GM12878 (cell line): Measurements from ENCODE around the gene ZBTB38. TPM values are rescaled to one million over a fixed set of nuclear protein-coding genes. Genes with fewer than 3 reads are reported as not detected.

ENCODE experiments used
- ATF3 ChIP-seq: IDR thresholded peaks from 2 replicates; pipeline ENCODE4 v1.6.1; 2011; ENCODE audit warnings: low read depth, mild to moderate bottlenecking, low read length, moderate library complexity, borderline replicate concordance; ENCODE audit errors: extremely low read depth
- BCL11A ChIP-seq: IDR thresholded peaks from 2 replicates; pipeline ENCODE4 v1.6.1; 2011; ENCODE audit warnings: low read depth, low read length
- BCLAF1 ChIP-seq: fragments of 450-650 bp; IDR thresholded peaks from 2 replicates; pipeline ENCODE4 v1.6.1; 2017; ENCODE audit warnings: antibody characterized with exemption, mild to moderate bottlenecking, moderate library complexity
- FOXM1 ChIP-seq: IDR thresholded peaks from 2 replicates; pipeline ENCODE4 v1.6.1; 2012; ENCODE audit warnings: low read depth, mild to moderate bottlenecking, inconsistent platforms, low read length, moderate library complexity
- KDM1A ChIP-seq: fragments of 200-600 bp; sonication (generic); IDR thresholded peaks from 2 replicates; pipeline ENCODE4 v1.6.1; 2016; ENCODE audit warnings: borderline replicate concordance
- LARP7 ChIP-seq: fragments of 450-650 bp; IDR thresholded peaks from 2 replicates; pipeline ENCODE4 v1.6.1; 2017; ENCODE audit warnings: mild to moderate bottlenecking
- MAX ChIP-seq: IDR thresholded peaks from 2 replicates; pipeline ENCODE4 v1.6.1; 2012; ENCODE audit warnings: low read depth, low read length, improper control_type of control experiment
- NBN ChIP-seq: fragments of 450-650 bp; IDR thresholded peaks from 2 replicates; pipeline ENCODE4 v1.6.1; 2016
- NFXL1 ChIP-seq: fragments of 450-650 bp; IDR thresholded peaks from 2 replicates; pipeline ENCODE4 v1.6.1; 2017; ENCODE audit warnings: antibody characterized with exemption, mild to moderate bottlenecking, borderline replicate concordance
- NR2C2 ChIP-seq: IDR thresholded peaks from 2 replicates; pipeline ENCODE4 v1.6.1; 2011; ENCODE audit warnings: borderline replicate concordance, low read depth; ENCODE audit not compliant: control insufficient read depth, insufficient read length
- PML ChIP-seq: IDR thresholded peaks from 2 replicates; pipeline ENCODE4 v1.6.1; 2012; ENCODE audit warnings: low read length, inconsistent platforms
- RB1 ChIP-seq: fragments of 450-650 bp; formaldehyde crosslinking; IDR thresholded peaks from 2 replicates; pipeline ENCODE4 v1.6.1; 2017; ENCODE audit warnings: mild to moderate bottlenecking, borderline replicate concordance
- SPI1 ChIP-seq: IDR thresholded peaks from 2 replicates; pipeline ENCODE4 v1.6.1; 2011; ENCODE audit warnings: low read depth, mild to moderate bottlenecking, low read length, moderate library complexity, borderline replicate concordance; ENCODE audit not compliant: insufficient read depth
- SUZ12 ChIP-seq: fragments of 200-600 bp; sonication (generic); IDR thresholded peaks from one replicate; pipeline ENCODE4 v1.6.1; 2018; ENCODE audit warnings: antibody characterized with exemption, mild to moderate bottlenecking; ENCODE audit not compliant: unreplicated experiment
- TBL1XR1 ChIP-seq: IDR thresholded peaks from 2 replicates; pipeline ENCODE4 v1.6.1; 2012; ENCODE audit warnings: low read depth, low read length, improper control_type of control experiment
- TCF3 ChIP-seq: IDR thresholded peaks from 2 replicates; pipeline ENCODE4 v1.6.1; 2012; ENCODE audit warnings: low read depth, mild to moderate bottlenecking, low read length, borderline replicate concordance; ENCODE audit not compliant: insufficient read depth
- TCF7 ChIP-seq: IDR thresholded peaks from 2 replicates; pipeline ENCODE4 v1.6.1; 2014; ENCODE audit warnings: antibody characterized with exemption, borderline replicate concordance
- WRNIP1 ChIP-seq: IDR thresholded peaks from 2 replicates; pipeline ENCODE4 v1.6.1; 2011; ENCODE audit warnings: low read depth, low read length, improper control_type of control experiment, borderline replicate concordance
- ZNF207 ChIP-seq: fragments of 450-650 bp; IDR thresholded peaks from 2 replicates; pipeline ENCODE4 v1.6.1; 2014; ENCODE audit warnings: antibody characterized with exemption, mild to moderate bottlenecking, borderline replicate concordance
- polyA plus RNA-seq, 11 experiments: library from polyadenylated mRNA; depleted of rRNA in 4 of 11; unstranded in 6 of 11; stranded (reverse) in 5 of 11; fragments of >200 nt; fragmentation: Nextera tagmentation in 4 of 11; fragmentation: Illumina TruSeq in 1 of 11; extraction: Ambion mirVana in 4 of 11; extraction: Trizol in 1 of 11; gene quantifications; 1 replicate in 1 of 11; 2 replicates in 10 of 11; pipeline versions ENCODE4 v1.2.1 to v1.2.3, GENCODE V29; 2011 to 2016; ENCODE audit warnings: inconsistent platforms in 2 of 11, missing spikeins in 2 of 11, low read depth in 1 of 11
- total RNA-seq, 4 experiments: library from RNA; depleted of rRNA in 3 of 4; stranded (reverse); fragments of >200 nt in 3 of 4; fragmentation: Illumina TruSeq in 1 of 4; extraction: Trizol in 1 of 4; gene quantifications; 2 replicates each; pipeline versions ENCODE4 v1.2.1 to v1.2.3, GENCODE V29; 2013 to 2021
- TF ChIP-seq, protein P1 (sequence below): IDR thresholded peaks from 2 replicates; pipeline ENCODE4 v1.6.1; 2012; ENCODE audit warnings: low read length, inconsistent platforms
- TF ChIP-seq, protein P2 (sequence below): fragments of 450-650 bp; IDR thresholded peaks from 2 replicates; pipeline ENCODE4 v1.6.1; 2016; ENCODE audit warnings: mild to moderate bottlenecking
- TF ChIP-seq, protein P3 (sequence below): fragments of 450-650 bp; IDR thresholded peaks from 2 replicates; pipeline ENCODE4 v1.6.1; 2016; ENCODE audit warnings: mild to moderate bottlenecking

ZBTB38 gene
- total and polyA plus RNA-seq, 10 of the 15 experiments (the other 5 are each of a cell fraction or from before 2014, with no cell fraction given) = 34.2 to 115 (median 88.6) TPM

DNA sequence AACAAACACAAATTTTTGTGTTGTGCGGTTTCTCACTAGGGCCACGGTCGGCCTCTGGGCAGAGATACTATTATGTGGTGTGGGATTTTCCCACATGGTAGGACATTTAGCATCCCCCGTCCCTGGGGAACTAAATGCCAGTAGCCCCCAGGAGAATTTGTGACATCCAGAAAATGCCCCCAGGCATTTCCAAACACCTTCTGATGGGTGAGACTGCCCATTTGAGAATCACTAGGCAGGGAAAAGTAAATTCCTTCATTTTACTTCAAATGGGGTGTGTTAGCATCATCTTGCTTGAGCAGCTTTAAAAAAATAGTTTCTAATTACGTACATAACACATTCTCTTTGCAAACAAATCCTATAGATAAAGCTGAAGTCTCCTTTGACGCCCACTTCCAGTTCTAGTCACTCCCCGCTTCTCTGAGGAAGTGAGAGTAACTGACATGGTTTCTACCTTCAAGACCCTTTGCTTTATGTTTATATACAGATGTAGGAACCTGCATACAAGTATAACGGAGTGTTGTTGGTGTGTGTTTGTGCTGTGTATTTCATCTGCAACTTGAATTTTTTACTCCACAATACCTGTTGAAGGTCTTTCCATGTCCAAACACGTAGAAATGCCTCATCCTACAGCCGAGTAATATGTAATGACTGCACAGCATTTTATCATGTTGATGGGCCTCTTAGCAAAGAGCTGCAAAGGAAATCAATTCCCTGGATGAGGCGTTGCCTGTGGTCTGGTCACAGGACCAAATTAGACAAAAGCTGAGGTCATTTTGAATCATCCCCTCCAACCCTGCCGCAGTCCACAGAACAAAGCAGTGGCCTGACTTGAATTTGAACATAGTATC lies 31.4 kb upstream of the ZBTB38 start (continued):
- TF ChIP-seq, protein P1, sequence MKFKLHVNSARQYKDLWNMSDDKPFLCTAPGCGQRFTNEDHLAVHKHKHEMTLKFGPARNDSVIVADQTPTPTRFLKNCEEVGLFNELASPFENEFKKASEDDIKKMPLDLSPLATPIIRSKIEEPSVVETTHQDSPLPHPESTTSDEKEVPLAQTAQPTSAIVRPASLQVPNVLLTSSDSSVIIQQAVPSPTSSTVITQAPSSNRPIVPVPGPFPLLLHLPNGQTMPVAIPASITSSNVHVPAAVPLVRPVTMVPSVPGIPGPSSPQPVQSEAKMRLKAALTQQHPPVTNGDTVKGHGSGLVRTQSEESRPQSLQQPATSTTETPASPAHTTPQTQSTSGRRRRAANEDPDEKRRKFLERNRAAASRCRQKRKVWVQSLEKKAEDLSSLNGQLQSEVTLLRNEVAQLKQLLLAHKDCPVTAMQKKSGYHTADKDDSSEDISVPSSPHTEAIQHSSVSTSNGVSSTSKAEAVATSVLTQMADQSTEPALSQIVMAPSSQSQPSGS = peak; percentile 87
- TF ChIP-seq WRNIP1 (no peak), BCL11A (peak; percentile 90), BCLAF1 (no peak), LARP7 (no peak), NBN (peak; percentile 85), SUZ12 (no peak), KDM1A (no peak), MAX (0 out of 2 replicates have a peak, but pooled peaks have one; percentile 11), PML (peak; percentile 62; the same call in 1 of the 2 replicates), TBL1XR1 (no peak), FOXM1 (peak; percentile 92), NR2C2 (no peak), SPI1 (peak; percentile 99), NFXL1 (no peak), ATF3 (no peak), ZNF207 (no peak; the same call in 1 of the 2 replicates), TCF3 (peak; percentile 75; the same call in 1 of the 2 replicates), RB1 (peak; percentile 60; the same call in 1 of the 2 replicates), TCF7 (peak; percentile 59; the same call in 1 of the 2 replicates)
- TF ChIP-seq, protein P2, sequence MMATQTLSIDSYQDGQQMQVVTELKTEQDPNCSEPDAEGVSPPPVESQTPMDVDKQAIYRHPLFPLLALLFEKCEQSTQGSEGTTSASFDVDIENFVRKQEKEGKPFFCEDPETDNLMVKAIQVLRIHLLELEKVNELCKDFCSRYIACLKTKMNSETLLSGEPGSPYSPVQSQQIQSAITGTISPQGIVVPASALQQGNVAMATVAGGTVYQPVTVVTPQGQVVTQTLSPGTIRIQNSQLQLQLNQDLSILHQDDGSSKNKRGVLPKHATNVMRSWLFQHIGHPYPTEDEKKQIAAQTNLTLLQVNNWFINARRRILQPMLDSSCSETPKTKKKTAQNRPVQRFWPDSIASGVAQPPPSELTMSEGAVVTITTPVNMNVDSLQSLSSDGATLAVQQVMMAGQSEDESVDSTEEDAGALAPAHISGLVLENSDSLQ = peak; percentile 60; the same call in 1 of the 2 replicates
- TF ChIP-seq, protein P3, sequence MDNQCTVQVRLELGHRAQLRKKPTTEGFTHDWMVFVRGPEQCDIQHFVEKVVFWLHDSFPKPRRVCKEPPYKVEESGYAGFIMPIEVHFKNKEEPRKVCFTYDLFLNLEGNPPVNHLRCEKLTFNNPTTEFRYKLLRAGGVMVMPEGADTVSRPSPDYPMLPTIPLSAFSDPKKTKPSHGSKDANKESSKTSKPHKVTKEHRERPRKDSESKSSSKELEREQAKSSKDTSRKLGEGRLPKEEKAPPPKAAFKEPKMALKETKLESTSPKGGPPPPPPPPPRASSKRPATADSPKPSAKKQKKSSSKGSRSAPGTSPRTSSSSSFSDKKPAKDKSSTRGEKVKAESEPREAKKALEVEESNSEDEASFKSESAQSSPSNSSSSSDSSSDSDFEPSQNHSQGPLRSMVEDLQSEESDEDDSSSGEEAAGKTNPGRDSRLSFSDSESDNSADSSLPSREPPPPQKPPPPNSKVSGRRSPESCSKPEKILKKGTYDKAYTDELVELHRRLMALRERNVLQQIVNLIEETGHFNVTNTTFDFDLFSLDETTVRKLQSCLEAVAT = peak; percentile 24; the same call in 1 of the 2 replicates
